GM12873 (cell line): ENCODE data around the gene MRPS6.

Experiments
- TF ChIP-seq, protein P1 (sequence below): IDR thresholded peaks from 2 replicates; pipeline ENCODE4 v1.5.1; 2012; ENCODE audit warnings: low read depth, mild to moderate bottlenecking, moderate library complexity, low read length, control low read depth; ENCODE audit not compliant: insufficient read depth; ENCODE audit errors: missing control alignments

Gene MRPS6

DNA sequence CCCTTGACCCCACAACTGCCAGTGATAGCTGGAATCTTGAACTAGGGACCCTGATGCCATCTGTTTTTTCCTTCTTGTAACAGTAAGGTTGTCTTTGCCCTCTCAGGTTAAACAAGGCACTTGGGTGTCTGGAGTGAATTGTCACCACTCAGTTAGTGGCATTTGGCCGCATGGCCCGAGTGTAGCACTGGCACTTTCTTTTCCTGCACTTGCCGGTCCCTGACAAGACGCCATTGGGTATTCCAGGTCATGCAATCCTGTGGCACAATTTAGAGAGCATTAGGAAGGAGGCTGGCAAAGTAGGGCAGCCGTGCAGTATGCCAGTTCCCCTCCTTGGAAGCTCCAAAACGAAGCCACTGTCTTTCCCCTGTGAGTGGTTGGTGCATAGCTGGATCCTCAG, 70.8 kb downstream of the MRPS6 start:
- TF ChIP-seq, protein P1, sequence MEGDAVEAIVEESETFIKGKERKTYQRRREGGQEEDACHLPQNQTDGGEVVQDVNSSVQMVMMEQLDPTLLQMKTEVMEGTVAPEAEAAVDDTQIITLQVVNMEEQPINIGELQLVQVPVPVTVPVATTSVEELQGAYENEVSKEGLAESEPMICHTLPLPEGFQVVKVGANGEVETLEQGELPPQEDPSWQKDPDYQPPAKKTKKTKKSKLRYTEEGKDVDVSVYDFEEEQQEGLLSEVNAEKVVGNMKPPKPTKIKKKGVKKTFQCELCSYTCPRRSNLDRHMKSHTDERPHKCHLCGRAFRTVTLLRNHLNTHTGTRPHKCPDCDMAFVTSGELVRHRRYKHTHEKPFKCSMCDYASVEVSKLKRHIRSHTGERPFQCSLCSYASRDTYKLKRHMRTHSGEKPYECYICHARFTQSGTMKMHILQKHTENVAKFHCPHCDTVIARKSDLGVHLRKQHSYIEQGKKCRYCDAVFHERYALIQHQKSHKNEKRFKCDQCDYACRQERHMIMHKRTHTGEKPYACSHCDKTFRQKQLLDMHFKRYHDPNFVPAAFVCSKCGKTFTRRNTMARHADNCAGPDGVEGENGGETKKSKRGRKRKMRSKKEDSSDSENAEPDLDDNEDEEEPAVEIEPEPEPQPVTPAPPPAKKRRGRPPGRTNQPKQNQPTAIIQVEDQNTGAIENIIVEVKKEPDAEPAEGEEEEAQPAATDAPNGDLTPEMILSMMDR: no peak

GRCh38 chr21:34147792-34148418, 74.5 kb downstream of the MRPS6 start:
- TF ChIP-seq, protein P1: no peak

- TF ChIP-seq, protein P1: no peak
Observed at GRCh38 chr21:34148419-34148804, 75.0 kb downstream of the MRPS6 start.

- TF ChIP-seq, protein P1: no peak
Observed at GRCh38 chr21:34148826-34149558, 75.6 kb downstream of the MRPS6 start.

GRCh38 chr21:34152500-34152899, 79.1 kb downstream of the MRPS6 start:
- TF ChIP-seq, protein P1: no peak

GRCh38 chr21:34154878-34155277, 81.5 kb downstream of the MRPS6 start:
- TF ChIP-seq, protein P1: no peak

- TF ChIP-seq, protein P1: no peak
Observed at GRCh38 chr21:34156957-34157356, 83.6 kb downstream of the MRPS6 start.
